H1 (cell line): Measurements from ENCODE around the gene TKFC. TPM values are rescaled to one million over a fixed set of nuclear protein-coding genes. Genes with fewer than 3 reads are reported as not detected.

Source experiments
- CTCF ChIA-PET: fragments of 300-600 bp; sonication (Branson Sonifier 250); formaldehyde crosslinking; loops from one replicate; lab custom pipeline; 2021; ENCODE audit not compliant: partially characterized antibody; lab: Charles Lee
- POLR2A ChIA-PET: fragments of 300-600 bp; sonication (Branson Sonifier 250); formaldehyde crosslinking; loops from one replicate; lab custom pipeline; 2021; ENCODE audit warnings: inconsistent platforms; ENCODE audit not compliant: partially characterized antibody; lab: Charles Lee
- DNase-seq, 2 experiments: peaks; one replicate each; pipeline versions ENCODE4 v3.0.0 to v3.0.0-alpha.2; 2010 to 2022; ENCODE audit warnings: low spot score in 2 of 2, low read depth in 1 of 2, mixed read lengths in 1 of 2
- FAIRE-seq: peaks from 2 replicates; lab custom pipeline; 2011; peaks lifted over from hg19 to GRCh38; lab: Jason Lieb, UNC
- H2AFZ ChIP-seq: 2 replicates; pipeline ENCODE4 v1.8.1; 2012; ENCODE audit warnings: low read length, inconsistent platforms
- H2AK5ac ChIP-seq: 2 replicates; pipeline ENCODE4 v1.6.1; 2013; ENCODE audit warnings: low read depth, low read length
- H2BK120ac ChIP-seq: replicated peaks from 2 replicates; pipeline ENCODE3; 2013; ENCODE audit warnings: low read depth, low read length, inconsistent platforms
- H2BK12ac ChIP-seq: 2 replicates; pipeline ENCODE4 v1.6.1; 2013; ENCODE audit warnings: low read depth, low read length
- H2BK15ac ChIP-seq: 2 replicates; pipeline ENCODE4 v1.6.1; 2013; ENCODE audit warnings: low read length
- H2BK20ac ChIP-seq: 2 replicates; pipeline ENCODE4 v1.6.1; 2013; ENCODE audit warnings: low read length
- H2BK5ac ChIP-seq: 2 replicates; pipeline ENCODE4 v1.6.1; 2013; ENCODE audit warnings: low read depth, low read length
- H3K14ac ChIP-seq: 2 replicates; pipeline ENCODE4 v1.6.1; 2013; ENCODE audit warnings: inconsistent platforms; ENCODE audit not compliant: insufficient read length
- H3K18ac ChIP-seq: 2 replicates; pipeline ENCODE4 v1.6.1; 2013; ENCODE audit warnings: low read length; ENCODE audit errors: extremely low read depth
- H3K23ac ChIP-seq: 2 replicates; pipeline ENCODE4 v1.6.1; 2013; ENCODE audit warnings: inconsistent platforms; ENCODE audit not compliant: insufficient read length
- H3K23me2 ChIP-seq: 2 replicates; pipeline ENCODE4 v1.6.1; 2013; ENCODE audit warnings: low read depth, low read length
- H3K27ac ChIP-seq: 2 replicates; pipeline ENCODE4 v1.6.1; 2011; ENCODE audit warnings: low read depth, low read length, inconsistent platforms
- H3K27me3 ChIP-seq, 4 experiments: replicated peaks in 1 of 4; 1 replicate in 1 of 4; 2 replicates in 3 of 4; pipeline versions ENCODE4 v1.6.1 to v1.8.1; 2011 to 2013; ENCODE audit warnings: low read length in 3 of 4, mild to moderate bottlenecking in 3 of 4, inconsistent platforms in 2 of 4, mixed read lengths in 2 of 4, moderate library complexity in 1 of 4; ENCODE audit not compliant: control insufficient read depth in 3 of 4, insufficient read depth in 3 of 4; ENCODE audit errors: extremely low read depth in 1 of 4
- H3K36me3 ChIP-seq, 4 experiments: 2 replicates each; pipeline versions ENCODE4 v1.6.1 to v1.8.1; 2011 to 2013; ENCODE audit warnings: mild to moderate bottlenecking in 4 of 4, low read length in 3 of 4, moderate library complexity in 2 of 4, control low read depth in 1 of 4, inconsistent platforms in 1 of 4; ENCODE audit not compliant: insufficient read depth in 4 of 4, control insufficient read depth in 2 of 4
- H3K4ac ChIP-seq: replicated peaks from 2 replicates; pipeline ENCODE3; 2013; ENCODE audit warnings: low read length, low read depth, mixed read lengths, inconsistent platforms; ENCODE audit not compliant: insufficient read length
- H3K4me1 ChIP-seq, 4 experiments: replicated peaks in 1 of 4; 1 replicate in 1 of 4; 2 replicates in 3 of 4; pipeline versions ENCODE4 v1.6.1 to v1.8.1; 2011 to 2013; ENCODE audit warnings: low read length in 3 of 4, inconsistent platforms in 2 of 4, mixed read lengths in 1 of 4; ENCODE audit not compliant: insufficient read depth in 4 of 4, control insufficient read depth in 3 of 4
- H3K4me2 ChIP-seq, 2 experiments: 2 replicates each; pipeline versions ENCODE4 v1.6.1 to v1.8.1; 2011 to 2013; ENCODE audit warnings: low read depth in 2 of 2, low read length in 2 of 2, control low read depth in 1 of 2, inconsistent platforms in 1 of 2, mild to moderate bottlenecking in 1 of 2; ENCODE audit not compliant: insufficient read depth in 1 of 2
- H3K4me3 ChIP-seq, 4 experiments: fragments of 200-600, 300-600 bp in 1 of 4; sonication (generic), shearing (Covaris generic), sonication (Bioruptor Twin) in 1 of 4; 2 replicates each; pipeline versions ENCODE4 v1.5.1 to v1.8.1; 2011 to 2016; ENCODE audit warnings: low read length in 4 of 4, low read depth in 3 of 4, control low read depth in 2 of 4, inconsistent platforms in 2 of 4, mild to moderate bottlenecking in 2 of 4, mixed read lengths in 1 of 4, moderate library complexity in 1 of 4; ENCODE audit not compliant: insufficient read depth in 2 of 4; ENCODE audit errors: extremely low read depth in 1 of 4
- H3K56ac ChIP-seq: replicated peaks from 2 replicates; pipeline ENCODE3; 2013; ENCODE audit warnings: low read depth, mild to moderate bottlenecking, mixed read lengths, low read length, inconsistent platforms; ENCODE audit not compliant: insufficient read length
- H3K79me1 ChIP-seq: 2 replicates; pipeline ENCODE4 v1.6.1; 2013; ENCODE audit warnings: low read depth, low read length, control low read depth
- H3K79me2 ChIP-seq, 2 experiments: 2 replicates each; pipeline versions ENCODE4 v1.6.1 to v1.8.1; 2012 to 2013; ENCODE audit warnings: low read length in 2 of 2, mild to moderate bottlenecking in 2 of 2, inconsistent platforms in 1 of 2; ENCODE audit not compliant: insufficient read depth in 2 of 2, control insufficient read depth in 1 of 2
- H3K9ac ChIP-seq, 4 experiments: replicated peaks in 1 of 4; 1 replicate in 1 of 4; 2 replicates in 3 of 4; pipeline versions ENCODE4 v1.6.1 to v1.8.1; 2011 to 2013; ENCODE audit warnings: low read depth in 3 of 4, low read length in 3 of 4, control low read depth in 2 of 4, mild to moderate bottlenecking in 2 of 4, moderate library complexity in 2 of 4, inconsistent platforms in 1 of 4; ENCODE audit errors: extremely low read depth in 1 of 4
- H3K9me3 ChIP-seq, 2 experiments: 2 replicates each; pipeline versions ENCODE4 v1.6.1 to v1.8.1; 2012 to 2013; ENCODE audit warnings: mild to moderate bottlenecking in 2 of 2, moderate library complexity in 2 of 2, control low read depth in 1 of 2, inconsistent platforms in 1 of 2, low read depth in 1 of 2, low read length in 1 of 2, mixed read lengths in 1 of 2; ENCODE audit not compliant: insufficient read depth in 2 of 2
- H4K20me1 ChIP-seq, 2 experiments: replicated peaks in 1 of 2; 2 replicates each; pipeline versions ENCODE3 to v1.8.1; 2011 to 2013; ENCODE audit warnings: inconsistent platforms in 2 of 2, low read length in 2 of 2, mild to moderate bottlenecking in 1 of 2; ENCODE audit not compliant: insufficient read depth in 2 of 2, control insufficient read depth in 1 of 2
- H4K5ac ChIP-seq: 2 replicates; pipeline ENCODE4 v1.6.1; 2013; ENCODE audit warnings: low read length, low read depth, mixed read lengths, inconsistent platforms; ENCODE audit not compliant: insufficient read length
- H4K8ac ChIP-seq: 2 replicates; pipeline ENCODE4 v1.8.0; 2013; ENCODE audit warnings: mild to moderate bottlenecking, moderate library complexity, low read length, inconsistent platforms; ENCODE audit not compliant: insufficient read depth; ENCODE audit errors: extremely low read depth
- H4K91ac ChIP-seq: replicated peaks from 2 replicates; pipeline ENCODE3; 2013; ENCODE audit warnings: low read length, mixed read lengths, inconsistent platforms; ENCODE audit not compliant: insufficient read length
- BCL11A ChIP-seq, 2 experiments: IDR thresholded peaks; one replicate each; pipeline ENCODE4 v1.6.1; 2011; ENCODE audit warnings: low read depth in 2 of 2, low read length in 2 of 2, mild to moderate bottlenecking in 2 of 2
- KDM4A ChIP-seq: IDR thresholded peaks from one replicate; pipeline ENCODE4 v1.7.1; 2012; ENCODE audit warnings: low read depth, mild to moderate bottlenecking, moderate library complexity, low read length, inconsistent platforms; ENCODE audit not compliant: severe bottlenecking
- RFX5 ChIP-seq: IDR thresholded peaks from 2 replicates; pipeline ENCODE4 v1.6.1; 2011; ENCODE audit warnings: low read depth, low read length, improper control_type of control experiment, borderline replicate concordance
- SIRT6 ChIP-seq: IDR thresholded peaks from one replicate; pipeline ENCODE4 v1.7.1; 2012; ENCODE audit warnings: low read length, inconsistent platforms
- WGBS, 2 experiments: shearing (Covaris generic) in 1 of 2; methylation state at CpG; one replicate each; pipeline versions ENCODE4 v1.1.6 to v1.1.7; 2013 to 2015; ENCODE audit warnings: low lambda C conversion rate in 2 of 2, mixed read lengths in 2 of 2, inconsistent platforms in 1 of 2, low coverage in 1 of 2, missing lambda C conversion rate in 1 of 2; ENCODE audit not compliant: insufficient replicate concordance in 2 of 2, insufficient coverage in 1 of 2, insufficient read length in 1 of 2; ENCODE audit errors: extremely low coverage in 1 of 2, missing lambda C conversion rate in 1 of 2; 5-methylcytosine and 5-hydroxymethylcytosine counted together
- polyA plus RNA-seq, 7 experiments: library from polyadenylated mRNA; depleted of rRNA in 3 of 7; stranded (reverse) in 5 of 7; unstranded in 2 of 7; fragments of >200 nt in 5 of 7; fragments of 200-250 nt in 2 of 7; gene quantifications; 1 replicate in 5 of 7; 2 replicates in 1 of 7; 4 replicates in 1 of 7; pipeline versions ENCODE4 v1.2.1 to v1.2.3, GENCODE V29; 2011 to 2013; ENCODE audit warnings: missing spikeins in 2 of 7, mixed read lengths in 2 of 7
- total RNA-seq: library from RNA; stranded (reverse); fragmentation: NEBNext Ultra II Directional; extraction: Animal tissue kit (Norgen Biotek cat#: 25700); gene quantifications from 2 replicates; pipeline ENCODE4 v1.2.1, GENCODE V29; 2021

The TKFC gene
- total and polyA plus RNA-seq, 2 of the 8 experiments (the other 6 are each of a cell fraction or from before 2014, with no cell fraction given): 53.5 to 55.0 TPM

- H3K27me3 ChIP-seq: no peaks in the 10 kb centered on the region
- H3K9me3 ChIP-seq: peaks cover 16 to 19% of the 10 kb centered on the region in 2 experiments
- WGBS, 2 experiments: 94% methylated on average over 8 of the region's 8 CpGs; no CpG with 5 or more reads in 1 of the 2 experiments
- no peaks in the 10 kb centered on the region for H3K79me1 ChIP-seq
- no peak overlapping the region for H4K91ac ChIP-seq
- no peak for DNase-seq
- H3K27ac ChIP-seq: no peak overlapping the region
- H3K79me2 ChIP-seq: no peaks in the 10 kb centered on the region
- no peak overlapping the region for H3K14ac ChIP-seq
- no peak for FAIRE-seq
- H4K8ac ChIP-seq: no peak overlapping the region
- no peak overlapping the region for H2BK15ac ChIP-seq
- H3K9ac ChIP-seq: no peak overlapping the region
- no peak overlapping the region for H3K18ac ChIP-seq
- no peak overlapping the region for H3K4me3 ChIP-seq
- H3K36me3 ChIP-seq: peaks cover 3 to 59% (median 22%) of the 10 kb centered on the region in 4 experiments; a peak in 7 of 8 replicates
- H2AK5ac ChIP-seq: no peak overlapping the region
- no peaks in the 10 kb centered on the region for H4K20me1 ChIP-seq
- no peaks in the 10 kb centered on the region for H3K4me1 ChIP-seq
- no peak overlapping the region for H3K56ac ChIP-seq
- TF ChIP-seq RFX5 (no peak), BCL11A (IDR thresholded peaks at IDR 0.05; ENCODE audit: low read depth in 2 of 2, low read length in 2 of 2) (no peak), SIRT6 (no peak), KDM4A (no peak)
- H3K4ac ChIP-seq: no peak overlapping the region
- POLR2A ChIA-PET: interaction anchor here (0.8 to 38.6 kb wide), 3 partner anchors 20 to 34 kb away, joined by 3 to 1106 read pairs (median 3); partner anchors contain the start of genes CYB561A3, DDB1, TKFC and TMEM138
- no peak overlapping the region for H3K4me2 ChIP-seq
- no peak overlapping the region for H4K5ac ChIP-seq
- no peak overlapping the region for H2BK120ac ChIP-seq
- H3K23me2 ChIP-seq: no peaks in the 10 kb centered on the region
- H2BK5ac ChIP-seq: no peak overlapping the region
- H2BK12ac ChIP-seq: no peak overlapping the region
- H3K23ac ChIP-seq: no peak overlapping the region
- no peak overlapping the region for H2AFZ ChIP-seq
- no peak overlapping the region for H2BK20ac ChIP-seq
- CTCF ChIA-PET: interaction anchor here (0.6 to 22.8 kb wide), 5 partner anchors 9 to 119 kb away, joined by 3 to 255 read pairs (median 21); partner anchors contain the start of genes DDB1, TKFC and TMEM138
Observed at GRCh38 chr11:61372659-61373420, 39.8 kb downstream of the TKFC start.
